Activated T-helper 2 cell treated with anti-CD3 and anti-CD28 coated beads, Interferon-gamma antibody, Interleukin-2, Interleukin-4, amounts not matched to agents 10 μg/mL and 5 μg/mL and 100 μg/mL, durations not matched to agents 14 hours and 24 hours and 36 hours (primary cell): ENCODE data around the gene ZFAND2A. TPM values are rescaled to one million over a fixed set of nuclear protein-coding genes. Genes with fewer than 3 reads are reported as not detected.
"Not testable (repeated sequence)": the region's sequence is repeated elsewhere in the genome, so short reads cannot be mapped to it uniquely, and the experiment has no call there.

Source experiments
- DNase-seq: peaks from one replicate; pipeline ENCODE4 v3.0.0; 2021; ENCODE audit warnings: low spot score
- H3K27ac Mint-ChIP-seq: one replicate; pipeline ENCODE4 v1.8.0; 2021; ENCODE audit warnings: mixed read lengths
- H3K27me3 Mint-ChIP-seq: one replicate; pipeline ENCODE4 v1.8.0; 2021; ENCODE audit warnings: low read depth, mixed read lengths
- H3K36me3 Mint-ChIP-seq: one replicate; pipeline ENCODE4 v1.8.0; 2021; ENCODE audit warnings: low read depth, mixed read lengths
- H3K4me1 Mint-ChIP-seq: one replicate; pipeline ENCODE4 v1.8.0; 2021; ENCODE audit warnings: low read depth, mixed read lengths
- H3K4me3 Mint-ChIP-seq: one replicate; pipeline ENCODE4 v1.8.0; 2021; ENCODE audit warnings: low read depth, mild to moderate bottlenecking, moderate library complexity, mixed read lengths
- H3K9me3 Mint-ChIP-seq: one replicate; pipeline ENCODE4 v1.8.0; 2021; ENCODE audit warnings: mixed read lengths
- intact Hi-C: fragments of 100-400 bp; cut with micrococcal nuclease; formaldehyde crosslinking; loops from one replicate; pipeline ENCODE4 v1.15.1; 2023
- total RNA-seq: library from RNA; stranded (reverse); gene quantifications from 2 replicates; pipeline ENCODE4 v1.2.3, GENCODE V29; 2022

ZFAND2A gene
- total RNA-seq, 1 donor from 2014 or later: 20.5 TPM

DNA sequence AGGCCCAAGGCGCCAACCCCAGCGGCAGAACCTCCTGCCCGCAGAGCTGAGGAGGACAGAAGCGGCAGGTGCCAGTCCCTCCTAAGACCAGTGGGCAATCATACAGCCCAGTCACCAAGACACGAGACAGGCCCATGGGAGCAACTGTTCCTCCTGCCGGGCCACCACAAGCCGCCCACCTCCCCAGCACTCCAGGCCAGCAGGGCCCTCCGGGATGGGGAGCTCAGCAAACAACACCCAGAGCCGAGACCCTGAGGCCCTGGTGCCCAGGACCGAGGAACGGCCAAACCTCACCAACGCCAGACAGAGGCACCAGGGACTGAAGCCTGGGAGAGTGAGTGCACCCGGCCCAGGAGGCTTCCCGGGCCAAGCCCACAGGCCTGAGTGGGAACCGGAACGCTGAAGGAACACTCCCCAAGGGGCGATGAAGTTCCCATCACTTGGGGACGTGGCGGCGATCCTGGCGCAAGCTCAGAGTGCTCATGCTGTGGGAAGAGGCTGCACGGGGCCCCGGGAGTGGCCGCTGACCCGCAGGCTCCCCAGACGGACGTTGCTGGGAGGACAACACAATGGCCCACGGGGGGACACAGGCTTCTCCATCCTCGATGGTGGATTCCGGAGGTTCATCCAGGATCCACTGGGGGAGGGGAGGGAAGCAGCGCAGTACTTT, 37.0 kb downstream of the ZFAND2A start:
- no peaks in the 10 kb centered on the region for H3K36me3 Mint-ChIP-seq
- peaks cover 5% of the 10 kb centered on the region for H3K4me1 Mint-ChIP-seq
- H3K9me3 Mint-ChIP-seq: no peaks in the 10 kb centered on the region
- intact Hi-C loops: no loop called here
- no peak for DNase-seq
- no peak overlapping the region for H3K4me3 Mint-ChIP-seq
- no peaks in the 10 kb centered on the region for H3K27me3 Mint-ChIP-seq
- no peak overlapping the region for H3K27ac Mint-ChIP-seq

DNA sequence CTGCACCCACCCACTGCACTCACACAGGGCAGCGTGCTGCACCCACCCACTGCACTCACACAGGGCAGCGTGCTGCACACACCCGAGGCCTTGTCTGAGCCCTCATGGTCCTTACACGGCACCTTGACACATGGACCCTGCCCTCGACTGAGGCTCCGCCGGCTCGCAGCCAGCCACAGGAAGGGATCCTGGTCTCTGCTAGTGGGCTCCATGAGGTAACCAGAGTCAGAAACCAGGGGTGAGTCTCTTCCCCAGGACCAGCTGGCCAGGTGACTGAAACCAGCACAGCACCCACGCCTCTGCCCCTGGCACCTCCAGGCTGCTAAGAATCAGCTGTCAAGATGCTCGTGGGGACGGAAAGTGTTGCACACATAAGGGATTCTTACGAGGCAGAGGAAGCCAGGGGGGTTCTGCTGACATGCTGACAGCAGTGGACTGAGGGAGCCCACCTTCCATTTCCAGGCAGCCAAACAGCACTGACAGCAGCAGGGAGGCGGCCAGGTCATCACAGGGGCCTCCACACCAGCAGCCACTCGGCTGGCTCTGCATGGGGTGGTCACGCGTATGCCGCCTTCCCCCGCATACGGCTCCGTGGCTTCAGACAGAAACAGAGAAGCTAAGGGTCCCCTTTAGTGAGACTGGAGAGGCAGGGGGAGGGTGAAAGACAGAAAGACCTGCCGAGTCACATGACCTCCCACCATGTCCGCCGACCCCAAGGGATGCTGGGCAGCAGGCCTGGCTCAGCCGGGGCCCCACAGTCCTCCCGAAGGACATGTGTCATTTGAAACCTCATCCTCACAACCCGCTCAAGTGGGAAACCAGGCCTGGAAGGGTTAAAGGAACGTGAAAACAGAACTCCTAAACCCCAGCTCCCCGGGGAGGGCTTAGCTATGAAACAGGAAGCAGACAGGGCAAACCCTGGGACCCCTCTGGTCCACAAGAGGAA, 37.8 kb downstream of the ZFAND2A start:
- DNase-seq: no peak
- H3K27ac Mint-ChIP-seq: no peak overlapping the region
- peaks cover 6% of the 10 kb centered on the region for H3K36me3 Mint-ChIP-seq
- H3K4me1 Mint-ChIP-seq: peaks cover 10% of the 10 kb centered on the region
- H3K9me3 Mint-ChIP-seq: peaks cover 5% of the 10 kb centered on the region
- no peak overlapping the region for H3K4me3 Mint-ChIP-seq
- intact Hi-C loops: no loop called here
- H3K27me3 Mint-ChIP-seq: no peaks in the 10 kb centered on the region

DNA sequence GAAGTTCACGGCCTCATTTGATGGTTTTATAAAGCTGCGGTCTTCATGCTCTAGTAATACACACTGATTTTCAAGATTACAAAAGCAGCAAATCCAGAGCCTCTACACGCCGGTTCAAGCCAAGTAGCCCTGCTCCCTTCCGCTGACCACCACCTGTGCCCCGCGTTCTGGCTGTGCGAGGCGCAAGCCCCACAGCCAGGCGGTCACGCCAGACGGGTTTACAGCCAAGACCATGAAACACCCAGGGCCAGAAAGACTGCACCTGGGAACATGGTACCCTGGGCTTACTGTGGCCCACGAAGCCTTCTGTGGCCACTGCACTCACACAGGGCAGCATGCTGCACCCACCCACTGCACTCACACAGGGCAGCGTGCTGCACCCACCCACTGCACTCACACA, 38.5 kb downstream of the ZFAND2A start:
- Mint-ChIP-seq H3K4me3 (no peak overlapping the region), H3K27ac (no peak overlapping the region), H3K4me1 (peaks cover 10% of the 10 kb centered on the region), H3K36me3 (peaks cover 6% of the 10 kb centered on the region), H3K9me3 (peaks cover 5% of the 10 kb centered on the region), H3K27me3 (no peaks in the 10 kb centered on the region)
- intact Hi-C loops: no loop called here
- DNase-seq: no peak

DNA sequence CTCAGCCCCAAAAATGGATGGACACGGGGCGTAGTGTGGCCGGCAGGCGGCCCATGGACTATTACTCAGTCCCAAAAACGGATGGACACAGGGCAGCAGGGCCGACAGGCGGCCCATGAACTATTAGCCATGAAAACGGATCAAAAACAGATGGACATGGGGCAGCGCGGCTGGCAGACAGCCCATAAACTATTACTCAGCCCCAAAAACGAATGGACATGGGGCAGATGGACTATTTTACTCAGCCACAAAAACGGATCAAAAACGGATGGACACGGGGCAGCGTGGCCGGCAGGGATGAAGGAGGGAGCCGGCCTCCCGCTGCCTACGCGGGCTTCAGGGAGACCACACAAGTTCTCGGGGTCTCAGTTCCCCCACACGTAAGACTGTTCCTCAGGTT, 39.2 kb downstream of the ZFAND2A start:
- H3K4me1 Mint-ChIP-seq: peaks cover 10% of the 10 kb centered on the region
- peaks cover 6% of the 10 kb centered on the region for H3K36me3 Mint-ChIP-seq
- no peak for DNase-seq
- H3K9me3 Mint-ChIP-seq: peaks cover 7% of the 10 kb centered on the region
- intact Hi-C loops: no loop called here
- H3K27me3 Mint-ChIP-seq: no peaks in the 10 kb centered on the region
- H3K27ac Mint-ChIP-seq: no peak overlapping the region
- no peak overlapping the region for H3K4me3 Mint-ChIP-seq

DNA sequence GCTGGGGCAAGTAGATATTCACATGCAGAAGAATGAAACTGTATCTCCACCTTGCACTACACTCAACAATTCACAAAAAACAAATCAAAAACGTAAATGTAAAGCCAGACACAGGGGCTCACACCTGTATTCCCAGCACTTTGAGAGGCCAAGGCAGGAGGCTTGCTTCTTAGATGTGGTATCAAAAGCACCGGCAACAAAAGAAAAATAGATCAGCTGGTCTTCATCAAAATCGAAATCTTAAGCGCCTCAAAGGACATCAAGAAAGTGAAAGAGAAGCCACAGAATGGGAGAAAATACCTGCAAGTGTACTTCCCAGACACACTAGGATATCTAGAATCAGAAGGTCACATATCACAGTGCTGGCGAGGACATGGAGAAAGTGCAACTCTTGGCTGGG, 40.8 kb downstream of the ZFAND2A start:
- H3K27ac Mint-ChIP-seq: no peak overlapping the region
- peaks cover 10% of the 10 kb centered on the region for H3K4me1 Mint-ChIP-seq
- no peaks in the 10 kb centered on the region for H3K27me3 Mint-ChIP-seq
- H3K4me3 Mint-ChIP-seq: no peak overlapping the region
- no peak for DNase-seq
- H3K36me3 Mint-ChIP-seq: peaks cover 6% of the 10 kb centered on the region
- intact Hi-C loops: no loop called here
- H3K9me3 Mint-ChIP-seq: peaks cover 14% of the 10 kb centered on the region

DNA sequence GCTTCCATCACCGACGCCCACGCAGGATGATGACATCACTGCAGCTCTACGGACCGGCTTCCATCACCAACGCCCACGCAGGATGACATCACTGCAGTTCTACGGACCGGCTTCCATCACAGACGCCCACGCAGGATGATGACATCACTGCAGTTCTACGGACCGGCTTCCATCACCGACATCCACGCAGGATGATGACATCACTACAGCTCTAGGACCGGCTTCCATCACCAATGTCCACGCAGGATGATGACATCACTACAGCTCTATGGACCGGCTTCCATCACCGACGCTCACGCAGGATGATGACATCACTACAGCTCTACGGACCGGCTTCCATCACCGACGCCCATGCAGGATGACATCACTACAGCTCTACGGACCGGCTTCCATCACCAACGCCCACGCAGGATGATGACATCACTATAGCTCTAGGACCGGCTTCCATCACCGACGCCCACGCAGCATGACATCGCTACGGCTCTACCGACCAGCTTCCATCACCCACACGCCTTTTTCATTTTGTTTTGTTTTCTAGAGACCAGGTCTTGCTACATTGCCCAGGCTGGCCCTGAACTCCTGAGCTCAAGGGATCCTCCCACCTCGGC, 42.6 kb downstream of the ZFAND2A start:
- Mint-ChIP-seq H3K27me3 (no peaks in the 10 kb centered on the region), H3K9me3 (peaks cover 14% of the 10 kb centered on the region), H3K36me3 (peaks cover 6% of the 10 kb centered on the region), H3K4me3 (no peak overlapping the region), H3K4me1 (peaks cover 10% of the 10 kb centered on the region), H3K27ac (peak overlapping the region; percentile 48)
- intact Hi-C loops: no loop called here
- no peak for DNase-seq

DNA sequence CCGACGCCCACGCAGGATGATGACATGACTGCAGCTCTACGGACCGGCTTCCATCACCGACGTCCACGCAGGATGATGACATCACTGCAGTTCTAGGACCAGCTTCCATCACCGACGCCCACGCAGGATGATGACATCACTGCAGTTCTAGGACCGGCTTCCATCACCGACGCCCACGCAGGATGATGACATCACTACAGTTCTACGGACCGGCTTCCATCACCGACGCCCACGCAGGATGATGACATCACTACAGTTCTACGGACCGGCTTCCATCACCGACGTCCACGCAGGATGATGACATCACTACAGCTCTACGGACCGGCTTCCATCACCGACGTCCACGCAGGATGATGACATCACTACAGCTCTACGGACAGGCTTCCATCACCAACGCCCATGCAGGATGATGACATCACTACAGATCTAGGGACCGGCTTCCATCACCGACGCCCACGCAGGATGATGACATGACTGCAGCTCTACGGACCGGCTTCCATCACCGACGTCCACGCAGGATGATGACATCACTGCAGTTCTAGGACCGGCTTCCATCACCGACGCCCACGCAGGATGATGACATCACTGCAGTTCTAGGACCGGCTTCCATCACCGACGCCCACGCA, 43.5 kb downstream of the ZFAND2A start:
- H3K4me1 Mint-ChIP-seq, H3K4me3 Mint-ChIP-seq, H3K27ac Mint-ChIP-seq, H3K36me3 Mint-ChIP-seq, H3K27me3 Mint-ChIP-seq, intact Hi-C loops, DNase-seq: not testable (repeated sequence)
- peaks cover 14% of the 10 kb centered on the region for H3K9me3 Mint-ChIP-seq

DNA sequence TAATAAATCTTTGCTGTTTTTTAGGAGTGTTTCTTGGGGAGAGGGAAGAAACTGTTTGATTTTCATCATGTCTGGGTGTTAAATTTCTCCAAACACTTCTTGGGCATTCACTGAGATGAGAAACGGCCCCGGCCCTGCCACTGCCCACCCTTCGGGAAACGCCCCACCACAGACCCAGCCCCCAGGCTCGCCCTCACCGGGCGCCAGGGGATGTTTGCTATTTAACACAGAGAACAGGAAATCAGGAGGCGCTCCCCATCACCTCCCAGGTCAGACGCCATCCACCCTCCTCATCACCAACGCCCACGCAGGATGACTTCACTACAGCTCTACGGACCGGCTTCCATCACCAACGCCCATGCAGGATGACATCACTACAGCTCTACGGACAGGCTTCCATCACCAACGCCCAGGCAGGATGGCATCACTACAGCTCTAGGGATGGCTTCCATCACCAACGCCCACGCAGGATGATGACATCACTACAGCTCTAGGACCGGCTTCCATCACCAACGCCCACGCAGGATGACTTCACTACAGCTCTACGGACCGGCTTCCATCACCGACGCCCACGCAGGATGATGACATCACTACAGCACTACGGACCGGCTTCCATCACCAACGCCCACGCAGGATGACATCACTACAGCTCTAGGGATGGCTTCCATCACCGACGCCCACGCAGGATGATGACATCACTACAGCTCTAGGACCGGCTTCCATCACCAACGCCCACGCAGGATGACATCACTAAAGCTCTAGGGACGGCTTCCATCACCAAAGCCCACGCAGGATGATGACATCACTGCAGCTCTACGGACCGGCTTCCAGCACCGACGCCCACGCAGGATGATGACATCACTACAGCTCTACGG, 44.6 kb downstream of the ZFAND2A start:
- H3K4me1 Mint-ChIP-seq, H3K27me3 Mint-ChIP-seq, H3K4me3 Mint-ChIP-seq, intact Hi-C loops, H3K36me3 Mint-ChIP-seq, DNase-seq: not testable (repeated sequence)
- peaks cover 14% of the 10 kb centered on the region for H3K9me3 Mint-ChIP-seq
- peak overlapping the region; percentile 65 for H3K27ac Mint-ChIP-seq

DNA sequence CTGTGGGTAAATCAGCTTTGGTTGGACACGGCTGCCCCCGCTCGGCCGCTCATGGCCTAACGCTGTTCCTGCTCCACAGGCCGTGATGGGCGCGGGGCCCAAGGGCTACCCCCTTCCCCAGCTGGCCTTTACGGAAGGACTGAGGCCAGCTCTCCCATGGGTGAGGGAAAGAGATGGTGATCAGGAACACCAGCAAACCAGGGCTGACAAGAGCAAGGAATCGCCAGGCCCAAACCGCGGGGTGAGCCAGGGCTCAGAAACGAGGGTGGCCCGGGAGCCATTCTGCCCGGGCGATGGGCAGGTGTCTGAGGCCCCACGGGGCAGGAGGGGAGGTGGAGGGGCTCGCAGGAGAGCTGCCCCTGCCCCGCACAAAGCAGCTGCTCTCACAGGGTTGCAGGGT, 45.5 kb downstream of the ZFAND2A start:
- Mint-ChIP-seq H3K27me3 (no peaks in the 10 kb centered on the region), H3K4me1 (peaks cover 10% of the 10 kb centered on the region), H3K9me3 (peaks cover 14% of the 10 kb centered on the region), H3K27ac (no peak overlapping the region), H3K4me3 (no peak overlapping the region), H3K36me3 (peaks cover 6% of the 10 kb centered on the region)
- no peak for DNase-seq
- intact Hi-C loops: no loop called here

DNA sequence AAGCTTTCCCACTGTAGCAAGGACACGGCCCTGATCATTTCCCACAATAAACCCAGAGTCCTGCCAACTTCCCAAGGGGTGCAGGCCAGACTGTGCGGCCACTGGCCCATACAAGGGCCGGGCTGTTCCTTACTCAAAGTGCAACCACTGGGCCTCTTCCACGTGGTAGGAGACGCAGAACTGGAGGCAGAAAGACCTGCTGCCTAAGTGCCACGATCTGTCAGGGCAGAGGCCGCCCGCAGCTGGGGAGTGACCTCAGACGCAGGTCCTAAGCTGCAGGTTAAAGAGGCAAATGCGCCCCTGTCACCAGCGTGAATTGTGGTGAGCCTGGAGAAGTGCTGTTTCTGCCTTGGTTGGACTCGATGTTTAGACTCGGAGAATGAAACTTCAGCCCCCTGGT, 45.9 kb downstream of the ZFAND2A start:
- Mint-ChIP-seq H3K9me3 (peaks cover 14% of the 10 kb centered on the region), H3K36me3 (peaks cover 6% of the 10 kb centered on the region), H3K4me3 (no peak overlapping the region), H3K27me3 (no peaks in the 10 kb centered on the region), H3K27ac (no peak overlapping the region), H3K4me1 (peaks cover 7% of the 10 kb centered on the region)
- intact Hi-C loops: no loop called here
- DNase-seq: no peak

DNA sequence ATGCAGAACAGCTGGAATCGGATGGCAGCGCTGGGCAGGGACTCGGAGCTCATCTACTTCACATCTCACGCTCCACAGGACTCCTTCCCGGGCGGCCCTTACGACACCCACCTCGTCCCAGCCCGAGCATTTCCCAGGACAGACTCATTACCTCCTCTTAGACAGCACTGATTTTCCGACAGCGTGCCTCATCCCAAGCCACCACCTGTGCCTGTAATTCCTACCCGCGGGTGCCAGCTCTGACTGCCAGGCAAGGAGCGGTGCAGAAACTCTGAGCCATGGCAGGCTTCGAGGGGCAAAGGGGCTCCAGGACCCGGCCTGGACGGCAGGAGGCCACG, 46.5 kb downstream of the ZFAND2A start:
- Mint-ChIP-seq H3K27ac (no peak overlapping the region), H3K36me3 (peaks cover 6% of the 10 kb centered on the region), H3K9me3 (peaks cover 14% of the 10 kb centered on the region), H3K4me3 (no peak overlapping the region), H3K27me3 (no peaks in the 10 kb centered on the region), H3K4me1 (peaks cover 6% of the 10 kb centered on the region)
- no peak for DNase-seq
- intact Hi-C loops: no loop called here
